Mesothelial cell of epicardium (in vitro differentiated cells): ENCODE results near the gene CADM1. TPM values are rescaled to one million over a fixed set of nuclear protein-coding genes. Genes with fewer than 3 reads are reported as not detected.
A peak's percentile ranks its signal among the peaks of the same experiment; 100 is the strongest.

Experiments used
- DNase-seq, 2 experiments: peaks; one replicate each; pipeline ENCODE4 v3.0.0; 2021; ENCODE audit warnings: low spot score in 2 of 2; ENCODE audit not compliant: unreplicated experiment in 2 of 2
- H3K27ac Mint-ChIP-seq: 2 replicates; pipeline ENCODE4 v1.8.0; 2021; ENCODE audit warnings: mixed read lengths
- H3K27me3 Mint-ChIP-seq: 2 replicates; pipeline ENCODE4 v1.8.0; 2021; ENCODE audit warnings: low read depth, mixed read lengths
- H3K36me3 Mint-ChIP-seq: 2 replicates; pipeline ENCODE4 v1.8.0; 2021; ENCODE audit warnings: mixed read lengths
- H3K4me1 Mint-ChIP-seq: 2 replicates; pipeline ENCODE4 v1.8.0; 2021; ENCODE audit warnings: mixed read lengths
- H3K4me3 Mint-ChIP-seq: 2 replicates; pipeline ENCODE4 v1.8.0; 2021; ENCODE audit warnings: mild to moderate bottlenecking, moderate library complexity, mixed read lengths
- H3K9me3 Mint-ChIP-seq: 2 replicates; pipeline ENCODE4 v1.8.0; 2021; ENCODE audit warnings: mixed read lengths
- CTCF ChIP-seq: fragments of 200-600 bp; sonication (generic); IDR thresholded peaks from one replicate; pipeline ENCODE4 v1.5.0; 2021; ENCODE audit warnings: antibody characterized with exemption; ENCODE audit not compliant: unreplicated experiment
- total RNA-seq: library from RNA; stranded (reverse); gene quantifications from 3 replicates; pipeline ENCODE4 v1.2.1, GENCODE V29; 2021

CADM1 gene
- total RNA-seq, 1 donor from 2014 or later: 60.9 TPM

DNA sequence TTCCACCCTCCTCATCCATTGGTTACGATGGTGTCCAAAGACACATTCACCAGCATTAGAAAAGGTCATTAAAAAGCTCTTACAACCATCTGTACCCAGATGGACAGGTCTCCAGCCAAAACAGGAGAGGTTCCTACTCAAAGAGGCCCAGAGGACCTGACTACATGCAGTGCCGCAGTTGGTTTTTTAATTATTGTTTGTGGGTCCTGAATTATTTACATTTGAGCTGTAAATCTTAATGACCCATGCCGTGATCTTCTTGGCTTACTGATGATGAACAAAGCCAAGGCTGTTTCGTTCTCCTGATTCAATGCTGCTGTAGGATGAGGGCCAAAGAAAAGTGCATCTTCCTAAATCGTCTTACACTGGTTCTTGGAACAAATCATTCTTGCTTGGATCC is 83.7 kb downstream of the CADM1 start:
- Mint-ChIP-seq H3K36me3 (no peaks in the 10 kb centered on the region), H3K9me3 (no peaks in the 10 kb centered on the region), H3K4me3 (no peak overlapping the region), H3K4me1 (peaks cover 36% of the 10 kb centered on the region), H3K27ac (no peak overlapping the region), H3K27me3 (peaks cover 21% of the 10 kb centered on the region)
- no peak for TF ChIP-seq CTCF
- no peak for DNase-seq

DNA sequence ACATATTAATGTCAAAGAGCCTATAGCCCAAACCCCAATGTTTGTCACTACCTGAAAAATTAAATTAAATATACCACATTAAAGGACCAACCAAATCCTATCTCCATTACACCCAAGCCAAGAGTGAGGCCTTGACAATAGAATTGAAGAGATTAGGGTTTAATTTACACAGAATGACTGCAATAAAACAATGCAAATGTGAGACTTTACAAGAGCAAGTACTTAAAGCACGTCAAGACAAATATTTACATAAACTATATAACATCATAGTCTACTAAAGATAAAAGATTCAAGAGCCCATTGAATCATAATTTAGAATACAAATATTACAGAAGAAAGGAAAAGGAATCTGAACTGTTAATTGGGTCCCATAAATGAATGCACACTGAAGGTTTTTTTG is 85.6 kb downstream of the CADM1 start:
- Mint-ChIP-seq H3K27me3 (peaks cover 8% of the 10 kb centered on the region), H3K4me1 (peaks cover 28% of the 10 kb centered on the region), H3K27ac (no peak overlapping the region), H3K4me3 (no peak overlapping the region), H3K36me3 (no peaks in the 10 kb centered on the region), H3K9me3 (no peaks in the 10 kb centered on the region)
- no peak for DNase-seq
- no peak for TF ChIP-seq CTCF

- no peak for TF ChIP-seq CTCF
- Mint-ChIP-seq H3K27ac (no peak overlapping the region), H3K4me1 (peaks cover 28% of the 10 kb centered on the region), H3K9me3 (no peaks in the 10 kb centered on the region), H3K4me3 (no peak overlapping the region), H3K36me3 (no peaks in the 10 kb centered on the region), H3K27me3 (peaks cover 8% of the 10 kb centered on the region)
- DNase-seq: no peak
These were observed 86.1 kb downstream of the CADM1 start for GRCh38 chr11:115418081-115418480.

GRCh38 chr11:115411120-115411519 is 93.1 kb downstream of the CADM1 start:
- H3K4me3 Mint-ChIP-seq: no peak overlapping the region
- peaks cover 39% of the 10 kb centered on the region for H3K4me1 Mint-ChIP-seq
- no peaks in the 10 kb centered on the region for H3K27me3 Mint-ChIP-seq
- DNase-seq: no peak
- H3K27ac Mint-ChIP-seq: no peak overlapping the region
- H3K36me3 Mint-ChIP-seq: no peaks in the 10 kb centered on the region
- TF ChIP-seq CTCF: no peak
- H3K9me3 Mint-ChIP-seq: no peaks in the 10 kb centered on the region

DNA sequence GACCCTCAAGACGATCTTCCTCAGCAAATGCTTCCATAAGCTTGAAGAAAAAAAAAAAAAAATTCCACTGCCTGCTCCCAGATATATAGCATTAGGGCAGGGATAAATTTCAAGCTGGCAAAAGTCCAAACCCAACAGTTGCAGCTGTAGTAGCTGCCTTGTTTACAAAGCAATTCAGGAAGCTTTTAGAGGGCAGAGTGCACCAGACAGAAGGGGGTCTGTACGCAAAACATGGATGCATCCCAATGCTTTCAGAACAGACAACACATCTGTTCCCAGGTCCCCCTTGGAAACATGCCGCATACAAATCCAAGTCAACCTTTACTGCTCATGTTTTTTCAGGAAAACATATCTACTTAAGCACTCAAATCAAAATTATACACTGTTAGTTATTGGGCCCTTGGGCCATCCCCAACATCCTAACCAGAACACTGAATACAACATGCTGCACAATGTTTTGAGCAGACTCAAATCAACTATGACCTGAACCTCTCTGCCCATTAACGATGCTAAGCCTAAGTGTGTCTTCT is 94.5 kb downstream of the CADM1 start:
- no peaks in the 10 kb centered on the region for H3K27me3 Mint-ChIP-seq
- no peak overlapping the region for H3K4me3 Mint-ChIP-seq
- no peak for TF ChIP-seq CTCF
- peak overlapping the region; percentile 41 for H3K27ac Mint-ChIP-seq
- H3K9me3 Mint-ChIP-seq: no peaks in the 10 kb centered on the region
- DNase-seq: no peak
- H3K36me3 Mint-ChIP-seq: no peaks in the 10 kb centered on the region
- H3K4me1 Mint-ChIP-seq: peaks cover 33% of the 10 kb centered on the region

GRCh38 chr11:115409116-115409670 is 95.0 kb downstream of the CADM1 start:
- no peak for TF ChIP-seq CTCF
- Mint-ChIP-seq H3K4me1 (peaks cover 33% of the 10 kb centered on the region), H3K27me3 (no peaks in the 10 kb centered on the region), H3K27ac (peak overlapping the region; percentile 41), H3K4me3 (no peak overlapping the region), H3K9me3 (no peaks in the 10 kb centered on the region), H3K36me3 (no peaks in the 10 kb centered on the region)
- DNase-seq: no peak
